Measurements from ENCODE around the gene SLC23A2.

DNA sequence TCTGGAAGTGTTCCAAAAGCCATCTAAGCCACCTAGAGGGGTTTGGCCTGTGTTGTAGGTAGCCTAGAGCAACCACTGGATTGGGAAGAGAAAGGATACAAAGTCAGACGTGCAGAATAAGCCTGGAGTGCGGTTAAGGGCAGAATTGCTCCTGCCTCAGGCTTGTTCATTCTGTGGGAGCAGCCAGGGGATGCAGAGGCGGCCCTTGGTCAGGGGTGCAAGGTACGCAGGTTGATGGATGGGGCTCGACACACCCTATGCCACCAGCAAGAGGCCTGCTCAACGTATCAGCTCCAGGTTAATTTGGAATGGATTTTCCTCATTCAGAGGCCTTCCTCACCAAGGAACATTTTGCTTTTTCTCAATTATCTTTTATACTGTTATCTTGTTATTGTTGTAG lies 129.8 kb downstream of the SLC23A2 start:
- TF ChIP-seq, protein P1, sequence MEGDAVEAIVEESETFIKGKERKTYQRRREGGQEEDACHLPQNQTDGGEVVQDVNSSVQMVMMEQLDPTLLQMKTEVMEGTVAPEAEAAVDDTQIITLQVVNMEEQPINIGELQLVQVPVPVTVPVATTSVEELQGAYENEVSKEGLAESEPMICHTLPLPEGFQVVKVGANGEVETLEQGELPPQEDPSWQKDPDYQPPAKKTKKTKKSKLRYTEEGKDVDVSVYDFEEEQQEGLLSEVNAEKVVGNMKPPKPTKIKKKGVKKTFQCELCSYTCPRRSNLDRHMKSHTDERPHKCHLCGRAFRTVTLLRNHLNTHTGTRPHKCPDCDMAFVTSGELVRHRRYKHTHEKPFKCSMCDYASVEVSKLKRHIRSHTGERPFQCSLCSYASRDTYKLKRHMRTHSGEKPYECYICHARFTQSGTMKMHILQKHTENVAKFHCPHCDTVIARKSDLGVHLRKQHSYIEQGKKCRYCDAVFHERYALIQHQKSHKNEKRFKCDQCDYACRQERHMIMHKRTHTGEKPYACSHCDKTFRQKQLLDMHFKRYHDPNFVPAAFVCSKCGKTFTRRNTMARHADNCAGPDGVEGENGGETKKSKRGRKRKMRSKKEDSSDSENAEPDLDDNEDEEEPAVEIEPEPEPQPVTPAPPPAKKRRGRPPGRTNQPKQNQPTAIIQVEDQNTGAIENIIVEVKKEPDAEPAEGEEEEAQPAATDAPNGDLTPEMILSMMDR (IDR thresholded peaks at IDR 0.05): no peak
- TF ChIP-seq POLR2A (IDR thresholded peaks at IDR 0.05): no peak

Measured in suprapubic skin (tissue), 3 donors.